GM12892 (cell line): ENCODE data around the gene NDUFB2.

Source experiments
- POLR2A ChIP-seq: IDR thresholded peaks from 2 replicates; pipeline ENCODE4 v1.6.1; 2011; ENCODE audit warnings: low read depth, low read length, control low read depth
- POLR2AphosphoS5 ChIP-seq: IDR thresholded peaks from 2 replicates; pipeline ENCODE4 v1.6.1; 2011; ENCODE audit warnings: low read depth, low read length, control low read depth

DNA sequence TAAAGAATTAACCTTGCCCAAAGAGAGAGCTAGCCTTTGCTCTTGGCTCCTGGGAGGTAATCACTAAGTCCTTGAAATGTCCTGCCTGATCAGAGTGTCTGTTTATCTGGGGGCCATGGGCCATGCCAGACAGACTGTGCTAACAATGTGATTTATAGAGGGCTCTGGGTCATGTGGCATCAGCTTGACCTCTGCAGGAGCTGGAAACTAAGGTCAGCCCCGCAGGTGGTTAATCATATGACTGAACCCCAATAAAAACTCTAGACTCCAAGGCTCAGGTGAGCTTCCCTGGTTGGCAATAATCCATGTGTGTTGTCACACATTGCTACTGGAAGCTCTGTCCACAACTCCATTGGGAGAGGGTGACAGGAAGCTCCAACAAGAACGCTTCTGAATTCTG is 47.5 kb downstream of the NDUFB2 start:
- TF ChIP-seq POLR2AphosphoS5, result no peak
- TF ChIP-seq POLR2A, result no peak
